ENCODE data around the gene NUCB1.
"Not testable (repeated sequence)": the region's sequence is repeated elsewhere in the genome, so short reads cannot be mapped to it uniquely, and the experiment has no call there.

Gene NUCB1

DNA sequence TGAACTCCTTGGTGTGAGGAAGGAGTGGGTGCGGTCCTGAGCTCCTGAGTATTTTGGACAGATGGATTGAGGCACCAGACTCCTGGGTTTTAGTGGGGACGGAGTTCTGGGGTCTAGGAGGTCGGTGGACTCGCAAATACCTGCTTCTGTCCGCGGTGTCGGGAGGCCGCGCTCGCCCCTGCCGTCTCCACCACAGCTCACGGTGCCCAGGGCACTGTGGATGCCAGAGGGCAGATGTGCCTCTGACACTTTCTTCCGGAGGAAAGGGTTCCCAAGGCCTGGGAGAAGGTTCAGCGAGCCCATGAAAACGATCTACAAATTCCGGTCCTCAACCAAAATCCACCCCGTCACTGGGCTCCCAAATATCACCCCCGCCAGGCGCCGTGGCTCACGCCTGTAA lies 4.9 kb upstream of the NUCB1 start:
- Histone ChIP-seq H3K9me3 (ENCODE audit: control insufficient read depth in 1 of 2, low read length in 2 of 2) (no peaks in the 10 kb centered on the region), H3K36me3 (ENCODE audit: control insufficient read depth in 1 of 2, insufficient read depth in 2 of 2, low read length in 2 of 2) (no peaks in the 10 kb centered on the region), H3K4me3 (ENCODE audit: low read depth in 1 of 2, low read length in 2 of 2) (peak overlapping the region in 1 of 2 donors; percentile 61), H3K4me1 (ENCODE audit: control insufficient read depth in 1 of 2, insufficient read depth in 2 of 2, low read length in 2 of 2) (no peaks in the 10 kb centered on the region), H3K27ac (ENCODE audit: low read length) (no peak overlapping the region), H3K27me3 (ENCODE audit: low read depth, low read length) (no peaks in the 10 kb centered on the region)

DNA sequence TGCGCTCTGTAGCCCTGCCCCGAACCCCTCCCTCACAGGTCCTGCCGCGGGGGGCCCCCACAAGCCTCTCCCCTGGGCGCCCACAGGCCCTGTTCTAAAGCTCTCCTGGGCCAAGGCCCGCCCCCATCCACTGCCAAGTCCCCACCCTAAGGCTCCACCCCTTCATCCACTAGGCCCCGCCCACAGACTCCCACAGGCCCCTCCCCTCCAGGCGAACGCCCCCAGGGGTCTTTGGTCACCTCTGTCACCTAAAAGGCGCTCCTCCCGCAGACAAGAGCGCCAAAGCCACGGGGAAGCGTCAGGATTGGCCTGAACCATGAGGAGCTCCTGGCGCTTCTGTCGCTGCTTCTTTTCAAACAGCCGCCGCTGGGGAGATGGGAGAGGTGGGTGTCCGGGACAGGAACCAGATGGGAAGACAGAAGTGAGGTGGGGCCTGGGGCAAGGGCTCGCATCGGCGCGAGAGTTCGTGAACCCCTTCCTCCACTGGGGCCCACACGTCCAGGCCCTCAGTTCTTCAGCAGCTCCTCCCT lies 3.9 kb upstream of the NUCB1 start:
- no peaks in the 10 kb centered on the region for H3K36me3 ChIP-seq (ENCODE audit: control insufficient read depth in 1 of 2, insufficient read depth in 2 of 2, low read length in 2 of 2)
- H3K27me3 ChIP-seq (ENCODE audit: low read depth, low read length): no peaks in the 10 kb centered on the region
- no peak overlapping the region for H3K27ac ChIP-seq (ENCODE audit: low read length)

DNA sequence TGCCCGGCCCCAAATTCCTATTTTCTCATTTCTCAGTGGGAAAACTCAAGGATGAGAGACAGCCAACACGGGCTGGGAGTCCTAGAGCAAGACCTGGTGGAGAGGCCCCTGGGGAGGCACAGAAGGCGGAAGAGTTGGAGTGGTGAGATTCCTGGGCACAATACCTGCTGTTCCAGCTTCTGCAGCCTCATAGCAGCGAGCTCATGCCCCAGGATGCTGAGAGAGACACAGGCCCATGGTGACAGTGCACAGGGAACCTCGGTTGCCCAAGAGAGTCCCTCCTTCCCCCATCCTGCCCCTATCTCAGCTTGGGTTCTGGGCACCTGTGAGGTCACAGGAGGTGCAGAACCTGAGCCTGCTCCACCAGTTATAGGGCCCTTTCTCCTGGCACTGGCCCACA lies 2.9 kb upstream of the NUCB1 start:
- Histone ChIP-seq H3K27ac (ENCODE audit: low read length) (no peak overlapping the region), H3K36me3 (ENCODE audit: control insufficient read depth in 1 of 2, insufficient read depth in 2 of 2, low read length in 2 of 2) (no peaks in the 10 kb centered on the region), H3K9me3 (ENCODE audit: control insufficient read depth in 1 of 2, low read length in 2 of 2) (no peaks in the 10 kb centered on the region), H3K27me3 (ENCODE audit: low read depth, low read length) (no peaks in the 10 kb centered on the region), H3K4me1 (ENCODE audit: control insufficient read depth in 1 of 2, insufficient read depth in 2 of 2, low read length in 2 of 2) (peaks cover 2 to 14% of the 10 kb centered on the region in 2 donors), H3K4me3 (ENCODE audit: low read depth in 1 of 2, low read length in 2 of 2) (no peak overlapping the region)

More for the DNA sequence above, 3.9 kb upstream of the NUCB1 start:
- Histone ChIP-seq H3K9me3 (ENCODE audit: control insufficient read depth in 1 of 2, low read length in 2 of 2) (no peaks in the 10 kb centered on the region), H3K4me3 (ENCODE audit: low read depth in 1 of 2, low read length in 2 of 2) (peak overlapping the region; percentile 23 to 61), H3K4me1 (ENCODE audit: control insufficient read depth in 1 of 2, insufficient read depth in 2 of 2, low read length in 2 of 2) (peaks cover 0 to 6% of the 10 kb centered on the region in 2 donors)

DNA sequence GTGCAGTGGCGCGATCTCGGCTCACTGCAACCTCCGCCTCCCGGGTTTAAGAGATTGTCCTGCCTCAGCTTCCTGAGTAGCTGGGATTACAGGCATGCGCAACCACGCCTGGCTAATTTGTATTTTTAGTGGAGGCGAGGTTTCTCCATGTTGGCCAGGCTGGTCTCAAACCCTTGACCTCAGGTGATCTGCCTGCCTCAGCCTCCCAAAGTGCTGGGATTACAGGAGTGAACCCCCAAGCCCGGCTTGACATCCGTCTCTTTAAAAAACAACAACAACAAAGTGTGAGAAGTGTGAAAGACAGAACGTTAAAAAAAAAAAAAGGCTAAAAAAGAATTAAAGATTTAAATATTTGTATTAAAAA lies 744 bp upstream of the NUCB1 start:
- peaks cover 2 to 19% of the 10 kb centered on the region in 2 donors for H3K4me1 ChIP-seq (ENCODE audit: control insufficient read depth in 1 of 2, insufficient read depth in 2 of 2, low read length in 2 of 2)
- peak overlapping the region; percentile 95 for H3K27ac ChIP-seq (ENCODE audit: low read length)
- not testable (repeated sequence) for H3K9me3 ChIP-seq (ENCODE audit: control insufficient read depth in 1 of 2, low read length in 2 of 2); H3K36me3 ChIP-seq (ENCODE audit: control insufficient read depth in 1 of 2, insufficient read depth in 2 of 2, low read length in 2 of 2); H3K27me3 ChIP-seq (ENCODE audit: low read depth, low read length)
- H3K4me3 ChIP-seq (ENCODE audit: low read depth in 1 of 2, low read length in 2 of 2): peak overlapping the region in 1 of 2 donors; percentile 92

DNA sequence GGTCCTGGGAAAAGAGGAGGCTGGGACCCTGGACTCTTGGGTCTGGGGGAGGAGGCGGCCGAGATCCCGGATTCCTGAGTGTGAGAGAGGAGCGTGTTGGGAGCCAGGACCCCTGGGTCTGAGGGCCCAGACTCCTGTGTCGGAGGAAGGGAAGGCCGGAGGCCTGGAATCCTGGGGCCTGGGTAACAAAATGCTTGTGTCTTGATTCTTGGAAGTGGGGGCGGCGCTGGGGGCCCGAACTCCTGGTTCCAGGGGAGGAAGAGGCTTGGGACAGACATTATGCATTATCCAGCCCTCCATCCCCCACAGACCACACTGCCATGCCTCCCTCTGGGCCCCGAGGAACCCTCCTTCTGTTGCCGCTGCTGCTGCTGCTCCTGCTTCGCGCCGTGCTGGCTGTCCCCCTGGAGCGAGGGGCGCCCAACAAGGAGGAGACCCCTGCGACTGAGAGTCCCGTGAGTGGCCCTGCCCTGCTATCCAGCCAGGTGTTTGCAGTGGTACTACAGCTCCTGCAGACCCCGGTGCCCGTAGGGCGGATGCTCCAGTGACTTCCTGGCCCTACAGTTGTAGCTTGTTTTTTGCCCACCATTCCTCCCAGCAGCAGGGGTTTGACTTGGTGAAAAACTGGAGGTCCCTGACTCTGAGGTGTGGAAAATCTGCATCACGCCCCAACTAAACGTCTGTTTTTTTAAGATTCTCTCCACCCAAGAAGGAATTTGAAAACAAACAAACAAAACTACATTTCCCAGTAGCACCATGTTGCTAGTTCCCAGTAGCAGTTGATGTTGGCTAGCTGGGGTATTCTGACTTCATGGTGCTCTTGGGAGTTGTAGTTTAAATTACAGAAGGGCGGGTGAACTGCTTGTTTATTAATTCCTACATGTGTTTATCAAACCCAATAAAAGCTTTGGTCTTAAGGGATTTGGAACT lies 630 bp downstream of the NUCB1 start:
- H3K27me3 ChIP-seq (ENCODE audit: low read depth, low read length): no peaks in the 10 kb centered on the region
- peaks cover 2 to 19% of the 10 kb centered on the region in 2 donors for H3K4me1 ChIP-seq (ENCODE audit: control insufficient read depth in 1 of 2, insufficient read depth in 2 of 2, low read length in 2 of 2)
- peak overlapping the region; percentile 92 to 97 for H3K4me3 ChIP-seq (ENCODE audit: low read depth in 1 of 2, low read length in 2 of 2)
- peaks cover 18 to 19% of the 10 kb centered on the region in 2 donors for H3K36me3 ChIP-seq (ENCODE audit: control insufficient read depth in 1 of 2, insufficient read depth in 2 of 2, low read length in 2 of 2)
- no peaks in the 10 kb centered on the region for H3K9me3 ChIP-seq (ENCODE audit: control insufficient read depth in 1 of 2, low read length in 2 of 2)
- peak overlapping the region; percentile 95 for H3K27ac ChIP-seq (ENCODE audit: low read length)

DNA sequence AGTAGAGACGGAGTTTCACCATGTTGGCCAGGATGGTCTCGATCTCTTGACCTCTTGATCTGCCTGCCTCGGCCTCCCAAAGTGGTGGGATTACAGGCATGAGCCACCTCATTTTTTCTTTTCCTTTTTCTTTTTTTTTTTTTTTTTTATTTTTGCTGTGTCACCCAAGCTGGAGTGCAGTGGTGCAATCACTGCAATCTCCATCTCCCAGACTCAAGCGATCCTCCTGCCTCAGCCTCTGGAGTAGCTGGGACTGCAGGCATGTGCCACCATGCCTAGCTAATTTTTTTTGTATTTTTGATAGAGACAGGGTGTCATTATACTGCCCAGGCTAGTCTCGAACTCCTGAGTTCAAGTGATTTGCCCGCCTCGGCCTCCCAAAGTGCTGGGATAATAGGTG lies 2.2 kb downstream of the NUCB1 start:
- not testable (repeated sequence) for H3K9me3 ChIP-seq (ENCODE audit: control insufficient read depth in 1 of 2, low read length in 2 of 2); H3K4me3 ChIP-seq (ENCODE audit: low read depth in 1 of 2, low read length in 2 of 2); H3K27ac ChIP-seq (ENCODE audit: low read length); H3K27me3 ChIP-seq (ENCODE audit: low read depth, low read length)
- H3K36me3 ChIP-seq (ENCODE audit: control insufficient read depth in 1 of 2, insufficient read depth in 2 of 2, low read length in 2 of 2): peaks cover 19 to 33% of the 10 kb centered on the region in 2 donors
- H3K4me1 ChIP-seq (ENCODE audit: control insufficient read depth in 1 of 2, insufficient read depth in 2 of 2, low read length in 2 of 2): peaks cover 2 to 19% of the 10 kb centered on the region in 2 donors

DNA sequence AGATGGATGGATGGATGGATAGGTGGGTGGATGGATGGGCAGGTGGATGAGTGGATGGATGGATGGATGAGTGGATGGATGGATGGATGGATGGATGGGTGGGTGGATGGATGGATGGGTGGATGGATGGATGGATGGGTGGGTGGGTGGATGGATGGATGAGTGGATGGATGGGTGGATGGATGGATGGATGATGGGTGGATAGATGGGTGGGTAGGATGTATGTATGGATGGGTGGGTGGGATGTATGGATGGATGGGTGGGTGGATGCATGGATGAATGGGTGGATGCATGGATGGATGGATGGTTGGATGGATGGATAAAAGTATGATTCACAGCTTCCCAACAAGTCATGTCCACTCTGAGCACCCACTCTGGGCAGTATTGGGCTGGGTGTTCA lies 3.7 kb downstream of the NUCB1 start:
- H3K27ac ChIP-seq (ENCODE audit: low read length); H3K9me3 ChIP-seq (ENCODE audit: control insufficient read depth in 1 of 2, low read length in 2 of 2); H3K4me3 ChIP-seq (ENCODE audit: low read depth in 1 of 2, low read length in 2 of 2); H3K27me3 ChIP-seq (ENCODE audit: low read depth, low read length): not testable (repeated sequence)
- Histone ChIP-seq H3K4me1 (ENCODE audit: control insufficient read depth in 1 of 2, insufficient read depth in 2 of 2, low read length in 2 of 2) (peaks cover 2 to 19% of the 10 kb centered on the region in 2 donors), H3K36me3 (ENCODE audit: control insufficient read depth in 1 of 2, insufficient read depth in 2 of 2, low read length in 2 of 2) (peaks cover 19 to 48% of the 10 kb centered on the region in 2 donors)

DNA sequence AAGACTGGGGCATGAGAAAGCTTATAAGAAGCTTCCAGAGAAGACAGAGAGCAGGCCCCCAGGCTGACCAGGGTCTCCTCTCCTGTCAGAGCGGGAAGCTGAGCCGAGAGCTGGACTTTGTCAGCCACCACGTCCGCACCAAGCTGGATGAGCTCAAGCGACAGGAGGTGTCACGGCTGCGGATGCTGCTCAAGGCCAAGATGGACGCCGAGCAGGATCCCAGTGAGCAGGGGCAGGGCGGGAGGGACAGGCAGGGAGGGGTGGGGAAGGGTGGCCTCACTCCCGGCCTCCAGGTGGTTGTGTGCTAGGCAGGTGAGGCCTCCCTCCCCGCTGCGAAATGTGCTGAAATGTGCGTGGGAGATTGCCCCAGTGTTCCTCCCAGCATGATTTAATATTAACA lies 5.6 kb downstream of the NUCB1 start:
- Histone ChIP-seq H3K27ac (ENCODE audit: low read length) (no peak overlapping the region), H3K4me3 (ENCODE audit: low read depth in 1 of 2, low read length in 2 of 2) (no peak overlapping the region)

DNA sequence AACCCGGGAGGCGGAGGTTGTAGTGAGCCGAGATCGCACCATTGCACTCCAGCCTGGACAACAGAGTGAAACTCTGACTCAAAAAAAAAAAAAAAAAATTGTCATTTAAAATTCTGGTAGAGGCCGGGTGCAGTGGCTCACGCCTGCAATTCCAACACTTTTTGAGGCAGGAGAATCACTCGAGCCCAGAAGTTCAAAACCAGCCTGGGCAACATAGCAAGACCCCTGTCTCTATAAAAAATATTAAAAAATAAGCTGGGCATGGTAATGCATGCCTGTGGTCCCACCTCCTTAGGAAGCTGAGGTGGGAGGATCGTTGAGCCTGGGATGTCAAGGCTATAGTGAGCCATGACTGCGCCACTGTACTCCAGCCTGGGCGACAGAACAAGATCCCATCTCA lies 6.2 kb downstream of the NUCB1 start:
- Histone ChIP-seq H3K4me3 (ENCODE audit: low read depth in 1 of 2, low read length in 2 of 2) (no peak overlapping the region), H3K9me3 (ENCODE audit: control insufficient read depth in 1 of 2, low read length in 2 of 2) (no peaks in the 10 kb centered on the region), H3K27me3 (ENCODE audit: low read depth, low read length) (no peaks in the 10 kb centered on the region), H3K4me1 (ENCODE audit: control insufficient read depth in 1 of 2, insufficient read depth in 2 of 2, low read length in 2 of 2) (peaks cover 2 to 12% of the 10 kb centered on the region in 2 donors), H3K36me3 (ENCODE audit: control insufficient read depth in 1 of 2, insufficient read depth in 2 of 2, low read length in 2 of 2) (peaks cover 30 to 68% of the 10 kb centered on the region in 2 donors), H3K27ac (ENCODE audit: low read length) (no peak overlapping the region)

More for the DNA sequence above, 5.6 kb downstream of the NUCB1 start:
- no peaks in the 10 kb centered on the region for H3K9me3 ChIP-seq (ENCODE audit: control insufficient read depth in 1 of 2, low read length in 2 of 2)
- peaks cover 2 to 19% of the 10 kb centered on the region in 2 donors for H3K4me1 ChIP-seq (ENCODE audit: control insufficient read depth in 1 of 2, insufficient read depth in 2 of 2, low read length in 2 of 2)
- peaks cover 24 to 62% of the 10 kb centered on the region in 2 donors for H3K36me3 ChIP-seq (ENCODE audit: control insufficient read depth in 1 of 2, insufficient read depth in 2 of 2, low read length in 2 of 2)
- no peaks in the 10 kb centered on the region for H3K27me3 ChIP-seq (ENCODE audit: low read depth, low read length)

DNA sequence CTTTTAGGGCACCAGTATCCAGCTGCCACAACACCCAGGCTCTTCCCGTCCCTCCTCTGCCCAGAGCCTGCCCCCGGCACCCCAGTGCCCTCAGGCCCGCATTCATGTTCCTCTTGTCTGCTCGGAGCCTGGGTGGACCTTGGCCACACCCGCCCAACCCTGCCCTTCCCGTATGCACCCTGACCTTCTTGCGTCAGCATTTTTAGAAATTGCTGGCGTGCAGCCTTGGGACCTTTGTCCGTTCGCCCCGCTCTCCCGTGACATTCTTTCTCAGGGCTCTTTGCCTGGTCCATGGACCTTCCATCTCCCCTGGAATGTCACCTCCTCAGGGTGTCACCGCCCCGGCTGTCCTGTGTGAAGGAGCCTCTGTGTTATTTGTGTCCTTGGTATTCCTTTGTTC lies 7.6 kb downstream of the NUCB1 start:
- Histone ChIP-seq H3K4me3 (ENCODE audit: low read depth in 1 of 2, low read length in 2 of 2) (no peak overlapping the region), H3K9me3 (ENCODE audit: control insufficient read depth in 1 of 2, low read length in 2 of 2) (no peaks in the 10 kb centered on the region), H3K4me1 (ENCODE audit: control insufficient read depth in 1 of 2, insufficient read depth in 2 of 2, low read length in 2 of 2) (peaks cover 0 to under 1% of the 10 kb centered on the region in 2 donors), H3K27me3 (ENCODE audit: low read depth, low read length) (no peaks in the 10 kb centered on the region), H3K36me3 (ENCODE audit: control insufficient read depth in 1 of 2, insufficient read depth in 2 of 2, low read length in 2 of 2) (peaks cover 34 to 75% of the 10 kb centered on the region in 2 donors), H3K27ac (ENCODE audit: low read length) (peak overlapping the region; percentile 39)

DNA sequence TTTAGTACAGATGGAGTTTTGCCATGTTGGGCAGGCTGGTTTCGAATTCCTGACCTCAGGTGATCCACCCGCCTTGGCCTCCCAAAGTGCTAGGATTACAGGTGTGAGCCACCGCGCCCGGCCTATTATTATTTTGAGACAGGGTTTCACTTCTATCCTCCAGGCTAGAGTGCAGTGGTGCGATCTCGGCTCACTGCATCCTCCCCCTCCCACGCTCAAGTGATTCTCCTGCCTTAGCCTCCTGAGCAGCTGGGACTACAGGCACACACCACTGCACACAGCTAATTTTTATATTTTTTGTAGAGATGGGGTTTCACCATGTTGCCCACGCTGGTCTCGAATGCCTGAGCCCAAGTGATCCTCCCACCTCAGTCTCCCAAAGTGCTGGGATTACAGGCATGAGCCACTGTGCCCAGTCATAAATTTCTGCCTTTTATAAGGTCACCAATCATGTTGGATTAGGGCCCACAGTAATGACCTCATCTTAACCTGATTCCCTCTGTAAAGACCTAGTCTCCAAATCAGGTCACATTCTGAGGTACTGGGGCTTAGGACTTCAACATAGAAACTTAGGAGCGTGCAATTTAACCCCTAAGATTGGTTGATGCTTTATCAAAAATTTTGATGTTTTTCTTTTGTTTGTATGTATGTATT lies 9.4 kb downstream of the NUCB1 start:
- not testable (repeated sequence) for H3K27me3 ChIP-seq (ENCODE audit: low read depth, low read length); H3K4me1 ChIP-seq (ENCODE audit: control insufficient read depth in 1 of 2, insufficient read depth in 2 of 2, low read length in 2 of 2); H3K4me3 ChIP-seq (ENCODE audit: low read depth in 1 of 2, low read length in 2 of 2); H3K9me3 ChIP-seq (ENCODE audit: control insufficient read depth in 1 of 2, low read length in 2 of 2); H3K27ac ChIP-seq (ENCODE audit: low read length)
- H3K36me3 ChIP-seq (ENCODE audit: control insufficient read depth in 1 of 2, insufficient read depth in 2 of 2, low read length in 2 of 2): peaks cover 43 to 86% of the 10 kb centered on the region in 2 donors
